HFFc6 (cell line): Measurements from ENCODE around the gene CEBPA. TPM values are rescaled to one million over a fixed set of nuclear protein-coding genes. Genes with fewer than 3 reads are reported as not detected.

Source experiments
- DNase-seq: peaks from one replicate; pipeline ENCODE4 v3.0.0-alpha.2; 2018
- H3K27ac Mint-ChIP-seq: 2 replicates; pipeline ENCODE4 v1.8.0; 2020; ENCODE audit warnings: mild to moderate bottlenecking, mixed read lengths
- H3K27me3 Mint-ChIP-seq: 2 replicates; pipeline ENCODE4 v1.8.0; 2021; ENCODE audit warnings: mild to moderate bottlenecking, moderate library complexity, mixed read lengths; ENCODE audit not compliant: insufficient read depth
- H3K36me3 Mint-ChIP-seq: 2 replicates; pipeline ENCODE4 v1.8.0; 2021; ENCODE audit warnings: low read depth, mixed read lengths
- H3K4me1 Mint-ChIP-seq: 2 replicates; pipeline ENCODE4 v1.8.0; 2020; ENCODE audit warnings: low read depth, mixed read lengths
- H3K4me3 Mint-ChIP-seq: 2 replicates; pipeline ENCODE4 v1.8.0; 2020; ENCODE audit warnings: mild to moderate bottlenecking, moderate library complexity, mixed read lengths
- H3K9me3 Mint-ChIP-seq: 2 replicates; pipeline ENCODE4 v1.8.0; 2020; ENCODE audit warnings: mild to moderate bottlenecking, mixed read lengths
- total RNA-seq, 6 experiments: library from RNA; stranded (reverse); fragmentation: NEBNext Ultra II Directional; extraction: Animal tissue kit (Norgen Biotek cat#: 25700); gene quantifications; 2 replicates in 1 of 6; 3 replicates in 5 of 6; pipeline ENCODE4 v1.2.3, GENCODE V29; 2021
- TF ChIP-seq, protein P1 (sequence below): fragments of 200-600 bp; sonication (generic); IDR thresholded peaks from 2 replicates; pipeline ENCODE4 v1.5.0; 2021; ENCODE audit warnings: antibody characterized with exemption, mild to moderate bottlenecking

Gene CEBPA
- total RNA-seq, 6 experiments from 2014 or later, result 0.12 to 0.24 (median 0.14) TPM; not detected in 1

DNA sequence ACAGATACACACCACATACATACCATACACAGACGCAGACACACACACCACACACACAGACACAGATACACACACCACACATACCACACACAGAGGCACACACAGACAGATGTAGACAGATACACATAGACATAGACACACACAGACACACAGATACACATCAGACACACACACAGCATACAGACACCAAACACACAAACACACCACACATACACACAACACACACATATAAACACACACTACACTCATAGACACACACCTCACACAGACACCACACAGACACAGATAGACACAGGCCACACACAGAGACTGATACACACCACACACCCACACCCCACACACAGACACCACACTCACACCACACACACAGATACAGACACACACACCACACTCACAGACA, 51.8 kb downstream of the CEBPA start:
- Mint-ChIP-seq H3K27me3 (peaks cover 8% of the 10 kb centered on the region), H3K4me3 (no peak overlapping the region), H3K36me3 (no peaks in the 10 kb centered on the region), H3K27ac (no peak overlapping the region), H3K9me3 (no peaks in the 10 kb centered on the region), H3K4me1 (no peaks in the 10 kb centered on the region)
- TF ChIP-seq, protein P1, sequence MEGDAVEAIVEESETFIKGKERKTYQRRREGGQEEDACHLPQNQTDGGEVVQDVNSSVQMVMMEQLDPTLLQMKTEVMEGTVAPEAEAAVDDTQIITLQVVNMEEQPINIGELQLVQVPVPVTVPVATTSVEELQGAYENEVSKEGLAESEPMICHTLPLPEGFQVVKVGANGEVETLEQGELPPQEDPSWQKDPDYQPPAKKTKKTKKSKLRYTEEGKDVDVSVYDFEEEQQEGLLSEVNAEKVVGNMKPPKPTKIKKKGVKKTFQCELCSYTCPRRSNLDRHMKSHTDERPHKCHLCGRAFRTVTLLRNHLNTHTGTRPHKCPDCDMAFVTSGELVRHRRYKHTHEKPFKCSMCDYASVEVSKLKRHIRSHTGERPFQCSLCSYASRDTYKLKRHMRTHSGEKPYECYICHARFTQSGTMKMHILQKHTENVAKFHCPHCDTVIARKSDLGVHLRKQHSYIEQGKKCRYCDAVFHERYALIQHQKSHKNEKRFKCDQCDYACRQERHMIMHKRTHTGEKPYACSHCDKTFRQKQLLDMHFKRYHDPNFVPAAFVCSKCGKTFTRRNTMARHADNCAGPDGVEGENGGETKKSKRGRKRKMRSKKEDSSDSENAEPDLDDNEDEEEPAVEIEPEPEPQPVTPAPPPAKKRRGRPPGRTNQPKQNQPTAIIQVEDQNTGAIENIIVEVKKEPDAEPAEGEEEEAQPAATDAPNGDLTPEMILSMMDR, result no peak
- DNase-seq, result no peak

Other genes with a start within 250 kb of the CEBPA start
- gene RHPN2, start 237.6 kb downstream of the CEBPA start, total RNA-seq, result 1 to 10 TPM; 2.7 to 5.4 (median 3.4) TPM
- 1 to 10 TPM; 5.9 to 7.8 (median 7.0) TPM for gene GPATCH1, start 221.4 kb downstream of the CEBPA start, total RNA-seq
- not detected for gene WDR88, start 170.4 kb downstream of the CEBPA start, total RNA-seq
- gene LRP3, start 108.2 kb downstream of the CEBPA start, total RNA-seq, result 10 to 100 TPM in 2 of 6 experiments, 1 to 10 TPM in 4; 1.9 to 17.7 (median 2.4) TPM
- not detected for gene SLC7A10, start 76.7 kb downstream of the CEBPA start, total RNA-seq
- 10 to 100 TPM; 10.0 to 11.2 (median 10.4) TPM for gene CEBPG, start 71.2 kb upstream of the CEBPA start, total RNA-seq
- 10 to 100 TPM; 57.0 to 76.9 (median 67.6) TPM for gene PEPD, start 219.3 kb upstream of the CEBPA start, total RNA-seq